H9 (cell line): ENCODE results near the gene LRP2BP. TPM values are rescaled to one million over a fixed set of nuclear protein-coding genes. Genes with fewer than 3 reads are reported as not detected.

ENCODE experiments used
- DNase-seq: peaks from one replicate; pipeline ENCODE4 v3.0.0-alpha.2; 2017
- H2AFZ ChIP-seq: one replicate; pipeline ENCODE4 v1.6.1; 2013; ENCODE audit warnings: mild to moderate bottlenecking, low read length, control low read depth, moderate library complexity
- H2AK5ac ChIP-seq: 2 replicates; pipeline ENCODE4 v1.6.1; 2013; ENCODE audit warnings: low read length, control low read depth, mixed read lengths; ENCODE audit not compliant: insufficient read length
- H2BK120ac ChIP-seq: one replicate; pipeline ENCODE4 v1.6.1; 2013; ENCODE audit warnings: low read depth, mild to moderate bottlenecking, low read length, control low read depth, inconsistent platforms; ENCODE audit not compliant: poor library complexity, severe bottlenecking
- H2BK12ac ChIP-seq: 2 replicates; pipeline ENCODE4 v1.6.1; 2013; ENCODE audit warnings: low read length, control low read depth, mixed read lengths, low read depth; ENCODE audit not compliant: insufficient read length
- H2BK15ac ChIP-seq: 2 replicates; pipeline ENCODE4 v1.6.1; 2013; ENCODE audit warnings: low read depth, low read length, control low read depth
- H2BK20ac ChIP-seq: one replicate; pipeline ENCODE4 v1.6.1; 2013; ENCODE audit warnings: low read depth, mild to moderate bottlenecking, low read length, control low read depth, inconsistent platforms; ENCODE audit not compliant: poor library complexity, severe bottlenecking
- H2BK5ac ChIP-seq: 2 replicates; pipeline ENCODE4 v1.6.1; 2013; ENCODE audit warnings: low read length, control low read depth, mixed read lengths; ENCODE audit not compliant: insufficient read length
- H3K14ac ChIP-seq: 2 replicates; pipeline ENCODE4 v1.6.1; 2013; ENCODE audit warnings: low read length, control low read depth; ENCODE audit not compliant: insufficient read depth
- H3K18ac ChIP-seq: 2 replicates; pipeline ENCODE4 v1.6.1; 2013; ENCODE audit warnings: low read depth, mild to moderate bottlenecking, mixed read lengths, low read length, control low read depth; ENCODE audit not compliant: insufficient read length
- H3K23ac ChIP-seq: 2 replicates; pipeline ENCODE4 v1.6.1; 2013; ENCODE audit warnings: low read length, control low read depth, mixed read lengths, low read depth; ENCODE audit not compliant: insufficient read length
- H3K23me2 ChIP-seq: 2 replicates; pipeline ENCODE4 v1.6.1; 2013; ENCODE audit warnings: low read depth, mild to moderate bottlenecking, mixed read lengths, low read length, control low read depth; ENCODE audit not compliant: insufficient read length, poor library complexity, severe bottlenecking
- H3K27ac ChIP-seq: 2 replicates; pipeline ENCODE4 v1.5.1; 2013; ENCODE audit warnings: low read length, control low read depth, mixed read lengths, low read depth; ENCODE audit not compliant: insufficient read length
- H3K27me3 ChIP-seq: 2 replicates; pipeline ENCODE4 v1.6.1; 2013; ENCODE audit warnings: low read length, control low read depth, inconsistent platforms; ENCODE audit not compliant: insufficient read depth
- H3K4ac ChIP-seq: 2 replicates; pipeline ENCODE4 v1.6.1; 2013; ENCODE audit warnings: low read depth, mild to moderate bottlenecking, control low read depth, inconsistent platforms, low read length, moderate library complexity
- H3K4me1 ChIP-seq: 2 replicates; pipeline ENCODE4 v1.6.1; 2013; ENCODE audit warnings: low read length, control low read depth, inconsistent platforms; ENCODE audit not compliant: insufficient read depth
- H3K4me2 ChIP-seq: 2 replicates; pipeline ENCODE4 v1.6.1; 2013; ENCODE audit warnings: low read length, control low read depth, mixed read lengths; ENCODE audit not compliant: insufficient read length, insufficient read depth
- H3K56ac ChIP-seq: 2 replicates; pipeline ENCODE4 v1.6.1; 2013; ENCODE audit warnings: low read depth, mild to moderate bottlenecking, mixed read lengths, low read length, control low read depth; ENCODE audit not compliant: insufficient read length
- H3K79me1 ChIP-seq: 2 replicates; pipeline ENCODE4 v1.6.1; 2013; ENCODE audit warnings: low read depth, mild to moderate bottlenecking, moderate library complexity, low read length, control low read depth, inconsistent platforms; ENCODE audit not compliant: insufficient read depth, poor library complexity, severe bottlenecking
- H3K79me2 ChIP-seq: 2 replicates; pipeline ENCODE4 v1.6.1; 2013; ENCODE audit warnings: low read length, control low read depth, inconsistent platforms; ENCODE audit not compliant: insufficient read depth
- H3K9ac ChIP-seq: 2 replicates; pipeline ENCODE4 v1.6.1; 2013; ENCODE audit warnings: low read length, control low read depth, mixed read lengths; ENCODE audit not compliant: insufficient read length; ENCODE audit errors: extremely low read depth
- H3K9me3 ChIP-seq: one replicate; pipeline ENCODE4 v1.6.1; 2013; ENCODE audit warnings: low read depth, low read length, inconsistent platforms; ENCODE audit not compliant: control insufficient read depth
- H3T11ph ChIP-seq: one replicate; pipeline ENCODE4 v1.6.1; 2013; ENCODE audit warnings: mild to moderate bottlenecking, low read length, control low read depth, inconsistent platforms
- H4K20me1 ChIP-seq: one replicate; pipeline ENCODE4 v1.6.1; 2013; ENCODE audit not compliant: control insufficient read depth, insufficient read length, insufficient read depth
- H4K5ac ChIP-seq: 2 replicates; pipeline ENCODE4 v1.6.1; 2013; ENCODE audit warnings: low read depth, mild to moderate bottlenecking, mixed read lengths, low read length, control low read depth; ENCODE audit not compliant: insufficient read length
- H4K8ac ChIP-seq: replicated peaks from 2 replicates; pipeline ENCODE4 v1.6.1; 2013; ENCODE audit warnings: low read length, control low read depth, mixed read lengths, low read depth; ENCODE audit not compliant: insufficient read length
- H4K91ac ChIP-seq: 2 replicates; pipeline ENCODE4 v1.6.1; 2013; ENCODE audit warnings: low read depth, mild to moderate bottlenecking, moderate library complexity, mixed read lengths, low read length, control low read depth; ENCODE audit not compliant: insufficient read length
- H3K27ac Mint-ChIP-seq, 3 experiments: 2 replicates in 2 of 3; 3 replicates in 1 of 3; pipeline ENCODE4 v1.8.0; 2020 to 2021; ENCODE audit warnings: mixed read lengths in 3 of 3, mild to moderate bottlenecking in 1 of 3, moderate library complexity in 1 of 3
- H3K27me3 Mint-ChIP-seq: 2 replicates; pipeline ENCODE4 v1.8.0; 2021; ENCODE audit warnings: low read depth, mild to moderate bottlenecking, moderate library complexity, mixed read lengths
- H3K36me3 Mint-ChIP-seq, 3 experiments: 2 replicates in 2 of 3; 3 replicates in 1 of 3; pipeline ENCODE4 v1.8.0; 2020 to 2021; ENCODE audit warnings: low read depth in 3 of 3, mixed read lengths in 3 of 3; ENCODE audit not compliant: insufficient read depth in 1 of 3
- H3K4me1 Mint-ChIP-seq, 2 experiments: 2 replicates each; pipeline ENCODE4 v1.8.0; 2020; ENCODE audit warnings: mixed read lengths in 2 of 2
- H3K4me3 Mint-ChIP-seq, 2 experiments: 2 replicates in 1 of 2; 3 replicates in 1 of 2; pipeline ENCODE4 v1.8.0; 2020 to 2021; ENCODE audit warnings: mild to moderate bottlenecking in 2 of 2, mixed read lengths in 2 of 2, moderate library complexity in 1 of 2
- H3K9me3 Mint-ChIP-seq, 2 experiments: 2 replicates in 1 of 2; 3 replicates in 1 of 2; pipeline ENCODE4 v1.8.0; 2020; ENCODE audit warnings: mild to moderate bottlenecking in 2 of 2, mixed read lengths in 2 of 2, moderate library complexity in 1 of 2
- CTCF ChIP-seq: fragments of 200-600 bp; sonication (generic); conservative IDR thresholded peaks from 3 replicates; pipeline ENCODE4 v1.8.0; 2021; ENCODE audit warnings: antibody characterized with exemption, mild to moderate bottlenecking
- WGBS: extraction: QIAGEN DNeasy Blood & Tissue Kit; methylation state at CpG from one replicate; pipeline ENCODE4 v1.1.7; 2013; ENCODE audit warnings: missing lambda C conversion rate, low lambda C conversion rate, mixed read lengths; ENCODE audit not compliant: insufficient read length; ENCODE audit errors: extremely low coverage; 5-methylcytosine and 5-hydroxymethylcytosine counted together
- total RNA-seq: library from RNA; stranded (reverse); gene quantifications from 2 replicates; pipeline ENCODE4 v1.2.1, GENCODE V29; 2021

LRP2BP gene
- total RNA-seq, 1 experiment from 2014 or later: 0.46 TPM

GRCh38 chr4:185384930-185385331 lies 10.8 kb downstream of the LRP2BP start:
- no peak overlapping the region for H2BK5ac ChIP-seq
- H2BK15ac ChIP-seq: no peak overlapping the region
- H3K27ac Mint-ChIP-seq: no peak overlapping the region
- no peak overlapping the region for H2BK12ac ChIP-seq
- no peaks in the 10 kb centered on the region for H3K79me2 ChIP-seq
- H3K4me1 Mint-ChIP-seq: peaks cover 8 to 14% of the 10 kb centered on the region in 2 experiments
- H3K9me3 Mint-ChIP-seq: peaks cover 5 to 8% of the 10 kb centered on the region in 2 experiments; a peak in 4 of 5 replicates
- no peak overlapping the region for H3K4me3 Mint-ChIP-seq
- no peaks in the 10 kb centered on the region for H3K4me1 ChIP-seq
- no peak overlapping the region for H2BK20ac ChIP-seq
- H3K9me3 ChIP-seq: no peaks in the 10 kb centered on the region
- H2BK120ac ChIP-seq: no peak overlapping the region
- no peak for TF ChIP-seq CTCF
- H4K20me1 ChIP-seq: no peaks in the 10 kb centered on the region
- H4K5ac ChIP-seq: no peak overlapping the region
- no peak overlapping the region for H3K9ac ChIP-seq
- H3K4me2 ChIP-seq: no peak overlapping the region
- WGBS: no CpG with 5 or more reads among the region's 10 CpGs
- no peaks in the 10 kb centered on the region for H3K79me1 ChIP-seq
- no peak overlapping the region for H4K91ac ChIP-seq
- H3K14ac ChIP-seq: no peak overlapping the region
- H2AK5ac ChIP-seq: no peak overlapping the region
- H3K18ac ChIP-seq: no peak overlapping the region
- no peak for DNase-seq
- H3K27ac ChIP-seq: no peak overlapping the region
- no peaks in the 10 kb centered on the region for H3K27me3 ChIP-seq
- no peaks in the 10 kb centered on the region for H3K23me2 ChIP-seq
- no peak overlapping the region for H4K8ac ChIP-seq
- no peaks in the 10 kb centered on the region for H3K27me3 Mint-ChIP-seq
- H3T11ph ChIP-seq: no peak overlapping the region
- H3K36me3 Mint-ChIP-seq: peaks cover 3 to 13% (median 8%) of the 10 kb centered on the region in 3 experiments; a peak in 6 of 7 replicates
- H3K23ac ChIP-seq: no peak overlapping the region
- H3K56ac ChIP-seq: no peak overlapping the region
- no peak overlapping the region for H3K4ac ChIP-seq
- H2AFZ ChIP-seq: no peak overlapping the region
